ENCODE data around the gene ZFR.
A peak's percentile ranks its signal among the peaks of the same experiment; 100 is the strongest.
"Not testable (repeated sequence)": the region's sequence is repeated elsewhere in the genome, so short reads cannot be mapped to it uniquely, and the experiment has no call there.

The ZFR gene

GRCh38 chr5:32453916-32454315 lies 9.4 kb upstream of the ZFR start:
- DNase-seq (ENCODE audit: extremely low spot score, insufficient read length, low read depth) (no peak), FAIRE-seq (no peak)

- not testable (repeated sequence) for FAIRE-seq; DNase-seq (ENCODE audit: extremely low spot score, insufficient read length, low read depth)
Observed at GRCh38 chr5:32452316-32452715, 7.8 kb upstream of the ZFR start.

- no peak for FAIRE-seq
- no peak for DNase-seq (ENCODE audit: extremely low spot score, insufficient read length, low read depth)
Observed at GRCh38 chr5:32450952-32451351, 6.4 kb upstream of the ZFR start.

- FAIRE-seq (no peak), DNase-seq (ENCODE audit: extremely low spot score, insufficient read length, low read depth) (no peak)
Observed at GRCh38 chr5:32449262-32449661, 4.7 kb upstream of the ZFR start.

- FAIRE-seq: no peak
- DNase-seq (ENCODE audit: extremely low spot score, insufficient read length, low read depth): no peak
Observed at GRCh38 chr5:32446630-32447029, 2.1 kb upstream of the ZFR start.

GRCh38 chr5:32445831-32446614 lies 1.5 kb upstream of the ZFR start:
- no peak for DNase-seq (ENCODE audit: extremely low spot score, insufficient read length, low read depth)
- FAIRE-seq: no peak

- FAIRE-seq (no peak), DNase-seq (ENCODE audit: extremely low spot score, insufficient read length, low read depth) (no peak)
Observed at GRCh38 chr5:32445287-32445758, 783 bp upstream of the ZFR start.

- FAIRE-seq (no peak), DNase-seq (ENCODE audit: extremely low spot score, insufficient read length, low read depth) (no peak)
Observed at GRCh38 chr5:32443541-32444430, 754 bp downstream of the ZFR start.

- DNase-seq (ENCODE audit: extremely low spot score, insufficient read length, low read depth): no peak
- FAIRE-seq: peak; percentile 74
Observed at GRCh38 chr5:32443145-32443540, 1.4 kb downstream of the ZFR start.

- DNase-seq (ENCODE audit: extremely low spot score, insufficient read length, low read depth): no peak
- no peak for FAIRE-seq
Observed at GRCh38 chr5:32439086-32439642, 5.4 kb downstream of the ZFR start.

- no peak for FAIRE-seq
Observed at GRCh38 chr5:32436553-32437242, 7.8 kb downstream of the ZFR start.

GRCh38 chr5:32435383-32435782 lies 9.2 kb downstream of the ZFR start:
- no peak for DNase-seq (ENCODE audit: extremely low spot score, insufficient read length, low read depth)
- FAIRE-seq: no peak

More at GRCh38 chr5:32436553-32437242, 7.8 kb downstream of the ZFR start:
- no peak for DNase-seq (ENCODE audit: extremely low spot score, insufficient read length, low read depth)

- FAIRE-seq: no peak
Observed at GRCh38 chr5:32434221-32434620, 10.3 kb downstream of the ZFR start.

GRCh38 chr5:32432633-32433032 lies 11.9 kb downstream of the ZFR start:
- no peak for DNase-seq (ENCODE audit: extremely low spot score, insufficient read length, low read depth)

More at GRCh38 chr5:32434221-32434620, 10.3 kb downstream of the ZFR start:
- DNase-seq (ENCODE audit: extremely low spot score, insufficient read length, low read depth): no peak

GRCh38 chr5:32430825-32431224 lies 13.7 kb downstream of the ZFR start:
- DNase-seq (ENCODE audit: extremely low spot score, insufficient read length, low read depth); FAIRE-seq: not testable (repeated sequence)

More at GRCh38 chr5:32432633-32433032, 11.9 kb downstream of the ZFR start:
- no peak for FAIRE-seq

GRCh38 chr5:32428426-32428825 lies 16.1 kb downstream of the ZFR start:
- FAIRE-seq (no peak), DNase-seq (ENCODE audit: extremely low spot score, insufficient read length, low read depth) (no peak)

GRCh38 chr5:32426440-32427151 lies 17.9 kb downstream of the ZFR start:
- FAIRE-seq (no peak), DNase-seq (ENCODE audit: extremely low spot score, insufficient read length, low read depth) (no peak)

- DNase-seq (ENCODE audit: extremely low spot score, insufficient read length, low read depth): no peak
- FAIRE-seq: no peak
Observed at GRCh38 chr5:32422697-32423096, 21.8 kb downstream of the ZFR start.

GRCh38 chr5:32421075-32421474 lies 23.5 kb downstream of the ZFR start:
- peak; percentile 54 for FAIRE-seq
- no peak for DNase-seq (ENCODE audit: extremely low spot score, insufficient read length, low read depth)
